Measurements from ENCODE around the gene MMS22L.

DNA sequence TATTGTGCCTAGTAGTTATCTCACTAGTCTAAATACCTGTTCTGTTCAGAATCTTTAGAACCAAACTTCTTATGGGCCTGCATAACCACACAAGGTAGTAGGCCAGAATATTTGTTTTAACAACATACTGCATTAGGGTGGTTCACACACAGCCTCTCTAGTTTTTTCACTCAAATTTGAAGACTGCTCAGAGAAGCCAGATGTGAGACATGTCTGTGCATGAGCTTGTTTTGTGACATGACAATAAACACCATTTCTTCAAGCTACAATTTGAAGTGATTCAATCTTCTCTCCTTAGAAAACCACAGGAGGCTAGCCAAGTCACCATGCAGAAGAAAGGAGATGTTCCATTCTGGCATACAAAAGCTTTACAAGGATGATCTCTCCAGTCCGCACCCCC lies 135.6 kb downstream of the MMS22L start:
- TF ChIP-seq POLR2AphosphoS5 (IDR thresholded peaks at IDR 0.05; ENCODE audit: low read depth, low read length) (no peak), TAF1 (IDR thresholded peaks at IDR 0.05; ENCODE audit: borderline replicate concordance, insufficient read depth, low read length) (no peak)

Data from PFSK-1 (cell line).